GM23338 (cell line): ENCODE results near the gene IL16. TPM values are rescaled to one million over a fixed set of nuclear protein-coding genes. Genes with fewer than 3 reads are reported as not detected.

Source experiments
- ATAC-seq: fragments of 200-7000 bp; cut with Tn5 transposase; 3 replicates; pipeline ENCODE4 v1.9.1; 2020
- DNase-seq: peaks from one replicate; pipeline ENCODE4 v3.0.0-alpha.2; 2015; ENCODE audit warnings: low spot score
- H2AFZ ChIP-seq: fragments of 200-600 bp; sonication (generic); 2 replicates; pipeline ENCODE4 v1.8.0; 2016; ENCODE audit warnings: antibody characterized with exemption, mild to moderate bottlenecking, moderate library complexity
- H3F3A ChIP-seq: fragments of 200-600 bp; sonication (generic); replicated peaks from 2 replicates; pipeline ENCODE4 v1.8.0; 2017; ENCODE audit warnings: antibody characterized with exemption, mixed run types, low read depth
- H3K27ac ChIP-seq: fragments of 200-600 bp; sonication (generic); 2 replicates; pipeline ENCODE4 v1.6.1; 2016; ENCODE audit warnings: low read depth
- H3K27me3 ChIP-seq: fragments of 200-600 bp; sonication (generic); 2 replicates; pipeline ENCODE4 v1.8.0; 2016; ENCODE audit warnings: mild to moderate bottlenecking, mixed run types, moderate library complexity; ENCODE audit not compliant: insufficient read depth
- H3K36me3 ChIP-seq: fragments of 200-600 bp; sonication (generic); 2 replicates; pipeline ENCODE4 v1.8.0; 2016; ENCODE audit warnings: mild to moderate bottlenecking; ENCODE audit not compliant: insufficient read depth
- H3K4me1 ChIP-seq: fragments of 200-600 bp; sonication (generic); 2 replicates; pipeline ENCODE4 v1.8.0; 2016; ENCODE audit warnings: mild to moderate bottlenecking, moderate library complexity; ENCODE audit not compliant: insufficient read depth
- H3K4me2 ChIP-seq: fragments of 200-600 bp; sonication (generic); 2 replicates; pipeline ENCODE4 v1.7.1; 2017; ENCODE audit warnings: mixed run types
- H3K4me3 ChIP-seq: fragments of 200-600 bp; sonication (generic); 2 replicates; pipeline ENCODE4 v1.6.1; 2016; ENCODE audit warnings: mixed run types
- H3K79me2 ChIP-seq: fragments of 200-600 bp; sonication (generic); replicated peaks from 2 replicates; pipeline ENCODE4 v1.8.0; 2017; ENCODE audit warnings: mild to moderate bottlenecking; ENCODE audit not compliant: insufficient read depth
- H3K9me2 ChIP-seq: fragments of 200-600 bp; sonication (generic); 2 replicates; pipeline ENCODE4 v1.8.0; 2017; ENCODE audit not compliant: insufficient read depth
- H4K20me1 ChIP-seq: fragments of 200-600 bp; sonication (generic); replicated peaks from 2 replicates; pipeline ENCODE4 v1.8.0; 2017; ENCODE audit warnings: mild to moderate bottlenecking; ENCODE audit not compliant: insufficient read depth
- H3K27ac Mint-ChIP-seq: 2 replicates; pipeline ENCODE4 v1.8.0; 2020; ENCODE audit warnings: inconsistent platforms, mild to moderate bottlenecking, moderate library complexity, mixed read lengths
- H3K27me3 Mint-ChIP-seq: 3 replicates; pipeline ENCODE4 v1.8.0; 2022; ENCODE audit warnings: low read depth, mild to moderate bottlenecking, moderate library complexity, mixed read lengths, inconsistent platforms; ENCODE audit not compliant: insufficient read depth, poor library complexity
- H3K36me3 Mint-ChIP-seq: 3 replicates; pipeline ENCODE4 v1.8.0; 2021; ENCODE audit warnings: low read depth, mild to moderate bottlenecking, inconsistent platforms, moderate library complexity, mixed read lengths
- H3K4me1 Mint-ChIP-seq: 3 replicates; pipeline ENCODE4 v1.8.0; 2020; ENCODE audit warnings: mild to moderate bottlenecking, inconsistent platforms, mixed read lengths
- H3K4me3 Mint-ChIP-seq: 3 replicates; pipeline ENCODE4 v1.8.0; 2021; ENCODE audit warnings: moderate library complexity, mild to moderate bottlenecking, inconsistent platforms, mixed read lengths
- H3K9me3 Mint-ChIP-seq: 3 replicates; pipeline ENCODE4 v1.8.0; 2020; ENCODE audit warnings: moderate library complexity, mild to moderate bottlenecking, inconsistent platforms, mixed read lengths
- CREB1 ChIP-seq: fragments of 250-450 bp; sonication (Bioruptor Pico); IDR thresholded peaks from 2 replicates; pipeline ENCODE4 v1.5.0; 2020; ENCODE audit warnings: low read depth, mild to moderate bottlenecking, moderate library complexity
- EZH2phosphoT487 ChIP-seq: fragments of 200-600 bp; sonication (generic); IDR thresholded peaks from one replicate; pipeline ENCODE4 v1.8.1; 2018; ENCODE audit warnings: antibody characterized with exemption; ENCODE audit not compliant: unreplicated experiment
- JUNB ChIP-seq: IDR thresholded peaks from one replicate; pipeline ENCODE4 v1.6.1; 2016; ENCODE audit warnings: antibody characterized with exemption; ENCODE audit not compliant: unreplicated experiment
- POLR2AphosphoS5 ChIP-seq: IDR thresholded peaks from 2 replicates; pipeline ENCODE4 v1.6.1; 2016; ENCODE audit warnings: antibody characterized with exemption, low read depth
- polyA plus RNA-seq: library from polyadenylated mRNA; unstranded; fragments of >200 nt; fragmentation: Nextera tagmentation; extraction: Ambion mirVana; gene quantifications from 2 replicates; pipeline ENCODE4 v1.2.1, GENCODE V29; 2016
- total RNA-seq: library from RNA; depleted of rRNA; stranded (reverse); fragments of >200 nt; shearing (Covaris generic); gene quantifications from 2 replicates; pipeline ENCODE4 v1.2.3, GENCODE V29; 2014
- TF ChIP-seq, protein P1 (sequence below): IDR thresholded peaks from one replicate; pipeline ENCODE4 v1.6.1; 2018; ENCODE audit warnings: antibody characterized with exemption; ENCODE audit not compliant: unreplicated experiment
- TF ChIP-seq, protein P2 (sequence below), 2 experiments: fragments of 200-600 bp in 1 of 2; sonication (generic) in 1 of 2; conservative IDR thresholded peaks; 2 replicates each; pipeline versions ENCODE4 v1.5.1 to v1.6.1; 2016 to 2017; ENCODE audit warnings: antibody characterized with exemption in 2 of 2, low read depth in 2 of 2, mild to moderate bottlenecking in 2 of 2, moderate library complexity in 1 of 2
- TF ChIP-seq, protein P3 (sequence below): IDR thresholded peaks from 2 replicates; pipeline ENCODE4 v1.6.1; 2016; ENCODE audit warnings: antibody characterized with exemption

Gene IL16
- total and polyA plus RNA-seq, 2 experiments from 2014 or later: 0.29 TPM; not detected in 1

DNA sequence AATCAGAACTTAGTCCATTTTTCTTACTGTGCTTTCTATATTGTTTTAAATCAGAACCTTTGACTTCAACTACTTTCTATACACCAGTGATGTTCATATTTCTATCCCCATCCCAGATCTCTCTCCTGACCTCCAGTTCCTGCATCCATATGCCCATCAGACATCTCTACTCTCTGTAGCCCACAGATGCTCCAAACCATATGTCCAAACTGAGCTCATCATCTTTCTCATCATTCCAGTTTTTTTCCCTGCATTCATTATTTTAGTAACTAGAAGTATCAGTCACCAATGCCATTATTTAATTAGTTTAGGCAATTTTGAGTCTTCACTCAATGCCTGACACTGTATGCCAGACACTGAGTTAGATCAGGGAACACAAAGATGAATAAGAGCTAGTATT, 25.4 kb upstream of the IL16 start:
- H3K27ac Mint-ChIP-seq: no peak overlapping the region
- no peak overlapping the region for H3K4me3 Mint-ChIP-seq
- ATAC-seq (no peak), DNase-seq (no peak)
- Histone ChIP-seq H3K27ac (no peak overlapping the region), H3K9me2 (peaks cover 18% of the 10 kb centered on the region; the same call in 1 of the 2 replicates), H3K4me3 (no peak overlapping the region), H2AFZ (no peak overlapping the region), H3K27me3 (no peaks in the 10 kb centered on the region), H4K20me1 (no peaks in the 10 kb centered on the region), H3F3A (no peaks in the 10 kb centered on the region), H3K79me2 (no peaks in the 10 kb centered on the region), H3K4me1 (no peaks in the 10 kb centered on the region), H3K4me2 (no peak overlapping the region), H3K36me3 (no peaks in the 10 kb centered on the region)
- H3K4me1 Mint-ChIP-seq: no peaks in the 10 kb centered on the region
- H3K9me3 Mint-ChIP-seq: peaks cover 8% of the 10 kb centered on the region; the same call in 2 of the 3 replicates
- TF ChIP-seq CREB1 (CRISPR knock-in tag) (no peak), EZH2phosphoT487 (no peak), JUNB (no peak)
- TF ChIP-seq, protein P1, sequence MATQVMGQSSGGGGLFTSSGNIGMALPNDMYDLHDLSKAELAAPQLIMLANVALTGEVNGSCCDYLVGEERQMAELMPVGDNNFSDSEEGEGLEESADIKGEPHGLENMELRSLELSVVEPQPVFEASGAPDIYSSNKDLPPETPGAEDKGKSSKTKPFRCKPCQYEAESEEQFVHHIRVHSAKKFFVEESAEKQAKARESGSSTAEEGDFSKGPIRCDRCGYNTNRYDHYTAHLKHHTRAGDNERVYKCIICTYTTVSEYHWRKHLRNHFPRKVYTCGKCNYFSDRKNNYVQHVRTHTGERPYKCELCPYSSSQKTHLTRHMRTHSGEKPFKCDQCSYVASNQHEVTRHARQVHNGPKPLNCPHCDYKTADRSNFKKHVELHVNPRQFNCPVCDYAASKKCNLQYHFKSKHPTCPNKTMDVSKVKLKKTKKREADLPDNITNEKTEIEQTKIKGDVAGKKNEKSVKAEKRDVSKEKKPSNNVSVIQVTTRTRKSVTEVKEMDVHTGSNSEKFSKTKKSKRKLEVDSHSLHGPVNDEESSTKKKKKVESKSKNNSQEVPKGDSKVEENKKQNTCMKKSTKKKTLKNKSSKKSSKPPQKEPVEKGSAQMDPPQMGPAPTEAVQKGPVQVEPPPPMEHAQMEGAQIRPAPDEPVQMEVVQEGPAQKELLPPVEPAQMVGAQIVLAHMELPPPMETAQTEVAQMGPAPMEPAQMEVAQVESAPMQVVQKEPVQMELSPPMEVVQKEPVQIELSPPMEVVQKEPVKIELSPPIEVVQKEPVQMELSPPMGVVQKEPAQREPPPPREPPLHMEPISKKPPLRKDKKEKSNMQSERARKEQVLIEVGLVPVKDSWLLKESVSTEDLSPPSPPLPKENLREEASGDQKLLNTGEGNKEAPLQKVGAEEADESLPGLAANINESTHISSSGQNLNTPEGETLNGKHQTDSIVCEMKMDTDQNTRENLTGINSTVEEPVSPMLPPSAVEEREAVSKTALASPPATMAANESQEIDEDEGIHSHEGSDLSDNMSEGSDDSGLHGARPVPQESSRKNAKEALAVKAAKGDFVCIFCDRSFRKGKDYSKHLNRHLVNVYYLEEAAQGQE: no peak
- TF ChIP-seq, protein P2, sequence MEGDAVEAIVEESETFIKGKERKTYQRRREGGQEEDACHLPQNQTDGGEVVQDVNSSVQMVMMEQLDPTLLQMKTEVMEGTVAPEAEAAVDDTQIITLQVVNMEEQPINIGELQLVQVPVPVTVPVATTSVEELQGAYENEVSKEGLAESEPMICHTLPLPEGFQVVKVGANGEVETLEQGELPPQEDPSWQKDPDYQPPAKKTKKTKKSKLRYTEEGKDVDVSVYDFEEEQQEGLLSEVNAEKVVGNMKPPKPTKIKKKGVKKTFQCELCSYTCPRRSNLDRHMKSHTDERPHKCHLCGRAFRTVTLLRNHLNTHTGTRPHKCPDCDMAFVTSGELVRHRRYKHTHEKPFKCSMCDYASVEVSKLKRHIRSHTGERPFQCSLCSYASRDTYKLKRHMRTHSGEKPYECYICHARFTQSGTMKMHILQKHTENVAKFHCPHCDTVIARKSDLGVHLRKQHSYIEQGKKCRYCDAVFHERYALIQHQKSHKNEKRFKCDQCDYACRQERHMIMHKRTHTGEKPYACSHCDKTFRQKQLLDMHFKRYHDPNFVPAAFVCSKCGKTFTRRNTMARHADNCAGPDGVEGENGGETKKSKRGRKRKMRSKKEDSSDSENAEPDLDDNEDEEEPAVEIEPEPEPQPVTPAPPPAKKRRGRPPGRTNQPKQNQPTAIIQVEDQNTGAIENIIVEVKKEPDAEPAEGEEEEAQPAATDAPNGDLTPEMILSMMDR (conservative IDR thresholded peaks at IDR 0.05; ENCODE audit: low read depth in 2 of 2): no peak
- TF ChIP-seq, protein P3, sequence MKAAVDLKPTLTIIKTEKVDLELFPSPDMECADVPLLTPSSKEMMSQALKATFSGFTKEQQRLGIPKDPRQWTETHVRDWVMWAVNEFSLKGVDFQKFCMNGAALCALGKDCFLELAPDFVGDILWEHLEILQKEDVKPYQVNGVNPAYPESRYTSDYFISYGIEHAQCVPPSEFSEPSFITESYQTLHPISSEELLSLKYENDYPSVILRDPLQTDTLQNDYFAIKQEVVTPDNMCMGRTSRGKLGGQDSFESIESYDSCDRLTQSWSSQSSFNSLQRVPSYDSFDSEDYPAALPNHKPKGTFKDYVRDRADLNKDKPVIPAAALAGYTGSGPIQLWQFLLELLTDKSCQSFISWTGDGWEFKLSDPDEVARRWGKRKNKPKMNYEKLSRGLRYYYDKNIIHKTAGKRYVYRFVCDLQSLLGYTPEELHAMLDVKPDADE: no peak
- no peaks in the 10 kb centered on the region for H3K27me3 Mint-ChIP-seq
- H3K36me3 Mint-ChIP-seq: no peaks in the 10 kb centered on the region

DNA sequence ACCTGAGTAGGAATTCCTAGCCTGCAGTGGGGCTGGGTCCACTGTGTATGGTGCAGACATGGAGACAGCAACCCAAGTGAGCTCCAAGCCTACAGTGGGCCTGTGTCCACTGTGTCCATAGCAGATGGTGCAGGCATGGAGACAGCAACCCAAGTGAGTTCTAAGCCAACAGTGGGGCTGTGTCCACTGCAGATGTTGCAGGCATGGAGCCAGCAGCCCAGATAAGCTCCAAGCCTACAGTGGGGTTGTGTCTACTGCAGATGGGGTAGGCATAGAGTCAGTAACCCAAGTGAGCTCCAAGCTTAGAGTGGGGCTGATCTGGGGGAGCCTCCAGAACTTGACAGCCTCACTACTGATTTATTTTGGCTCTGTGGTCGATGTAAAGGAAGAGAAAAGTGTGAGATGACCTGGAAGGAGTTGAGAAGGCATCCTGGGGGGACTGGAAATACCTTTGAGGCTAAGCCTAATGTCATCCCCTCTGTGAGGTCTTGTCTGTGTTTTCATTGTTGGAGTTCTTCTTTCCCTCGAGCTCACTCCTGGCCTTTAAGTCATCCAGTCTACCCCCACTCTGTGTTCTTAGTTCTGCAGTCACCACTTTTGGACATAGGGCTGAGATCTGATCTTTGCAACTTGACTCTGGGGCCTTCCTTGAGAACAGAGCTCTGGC, 22.4 kb upstream of the IL16 start:
- H3K9me3 Mint-ChIP-seq: no peaks in the 10 kb centered on the region
- H3K79me2 ChIP-seq: no peaks in the 10 kb centered on the region
- H3K27ac ChIP-seq: no peak overlapping the region
- no peaks in the 10 kb centered on the region for H3K27me3 ChIP-seq
- no peak overlapping the region for H2AFZ ChIP-seq
- no peak overlapping the region for H3K27ac Mint-ChIP-seq
- H3K36me3 ChIP-seq: no peaks in the 10 kb centered on the region
- ATAC-seq (no peak), DNase-seq (no peak)
- H3K4me3 Mint-ChIP-seq: no peak overlapping the region
- H4K20me1 ChIP-seq: no peaks in the 10 kb centered on the region
- H3K4me2 ChIP-seq: no peak overlapping the region
- H3K9me2 ChIP-seq: peaks cover 18% of the 10 kb centered on the region; the same call in 1 of the 2 replicates
- H3F3A ChIP-seq: no peaks in the 10 kb centered on the region
- H3K4me3 ChIP-seq: no peak overlapping the region
- no peaks in the 10 kb centered on the region for H3K4me1 Mint-ChIP-seq
- H3K4me1 ChIP-seq: no peaks in the 10 kb centered on the region
- no peaks in the 10 kb centered on the region for H3K36me3 Mint-ChIP-seq
- H3K27me3 Mint-ChIP-seq: no peaks in the 10 kb centered on the region
- TF ChIP-seq CREB1 (CRISPR knock-in tag) (no peak), EZH2phosphoT487 (no peak), POLR2AphosphoS5 (no peak)
- TF ChIP-seq, protein P1: no peak
- TF ChIP-seq, protein P2 (conservative IDR thresholded peaks at IDR 0.05; ENCODE audit: low read depth in 2 of 2): no peak
